ENCODE results near the gene DNM1.

DNM1 gene

DNA sequence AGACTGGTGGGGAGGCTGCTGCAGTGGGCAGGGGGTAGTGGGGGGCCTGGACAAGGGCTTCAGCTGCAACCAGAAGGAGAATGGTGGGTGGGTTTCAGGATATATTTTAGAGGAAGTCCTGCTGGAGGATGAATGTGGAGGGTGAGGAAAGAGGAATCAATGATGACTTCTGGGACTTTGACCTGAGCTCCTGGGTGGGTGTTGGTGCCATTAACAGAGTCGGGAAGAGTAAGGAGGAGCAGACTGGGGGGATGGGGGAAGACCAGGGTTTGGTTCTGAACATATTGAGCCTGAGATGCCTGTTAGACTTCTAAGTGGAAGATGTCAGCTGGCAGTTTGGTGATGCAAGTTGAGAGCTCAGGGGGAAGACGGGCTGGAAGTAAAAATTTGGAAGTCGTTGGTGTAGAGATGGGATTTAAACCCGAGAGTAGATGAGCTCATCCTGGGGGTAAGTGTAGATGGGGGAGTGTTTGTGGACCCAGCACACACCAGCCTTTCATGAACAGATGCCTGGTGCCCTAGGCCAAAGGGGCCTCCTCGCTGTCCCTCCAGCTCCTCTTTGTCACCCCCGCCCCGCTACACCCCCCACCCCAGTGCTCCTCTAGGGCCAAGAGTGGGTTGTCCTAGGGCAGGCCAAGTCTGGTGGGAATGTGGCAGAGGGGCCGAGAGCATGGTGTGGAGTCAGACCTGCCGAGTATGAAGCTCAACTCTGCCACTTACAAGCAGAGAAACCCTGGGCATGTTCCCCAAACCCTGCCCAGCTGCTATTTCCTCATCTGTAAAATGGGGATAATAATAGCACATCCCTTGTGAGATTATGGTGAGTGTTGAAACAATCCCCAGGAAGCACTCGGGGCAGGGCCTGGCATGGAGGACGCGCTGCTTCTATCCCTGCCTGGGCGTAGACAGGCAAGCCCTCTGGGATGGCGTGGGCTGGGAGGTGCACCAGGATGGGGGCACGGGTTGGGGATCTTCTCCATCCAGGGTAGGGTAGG is 4.0 kb downstream of the DNM1 start:
- Histone ChIP-seq H3K27me3 (ENCODE audit: insufficient read depth, poor library complexity, severe bottlenecking) (no peaks in the 10 kb centered on the region), H3K4me3 (replicated peaks; ENCODE audit: insufficient read depth, low read length) (no peak overlapping the region), H3K27ac (replicated peaks) (no peak overlapping the region)
- no peak for TF ChIP-seq SPI1 (IDR thresholded peaks at IDR 0.05; ENCODE audit: borderline replicate concordance, low read depth)
- no peak for TF ChIP-seq POLR2AphosphoS5 (IDR thresholded peaks at IDR 0.05; ENCODE audit: low read depth)
- no peak for TF ChIP-seq REST (IDR thresholded peaks at IDR 0.05; ENCODE audit: insufficient replicate concordance, low read depth)
- no peak for TF ChIP-seq GABPA (IDR thresholded peaks at IDR 0.05; ENCODE audit: low read depth)
- TF ChIP-seq, protein P1, sequence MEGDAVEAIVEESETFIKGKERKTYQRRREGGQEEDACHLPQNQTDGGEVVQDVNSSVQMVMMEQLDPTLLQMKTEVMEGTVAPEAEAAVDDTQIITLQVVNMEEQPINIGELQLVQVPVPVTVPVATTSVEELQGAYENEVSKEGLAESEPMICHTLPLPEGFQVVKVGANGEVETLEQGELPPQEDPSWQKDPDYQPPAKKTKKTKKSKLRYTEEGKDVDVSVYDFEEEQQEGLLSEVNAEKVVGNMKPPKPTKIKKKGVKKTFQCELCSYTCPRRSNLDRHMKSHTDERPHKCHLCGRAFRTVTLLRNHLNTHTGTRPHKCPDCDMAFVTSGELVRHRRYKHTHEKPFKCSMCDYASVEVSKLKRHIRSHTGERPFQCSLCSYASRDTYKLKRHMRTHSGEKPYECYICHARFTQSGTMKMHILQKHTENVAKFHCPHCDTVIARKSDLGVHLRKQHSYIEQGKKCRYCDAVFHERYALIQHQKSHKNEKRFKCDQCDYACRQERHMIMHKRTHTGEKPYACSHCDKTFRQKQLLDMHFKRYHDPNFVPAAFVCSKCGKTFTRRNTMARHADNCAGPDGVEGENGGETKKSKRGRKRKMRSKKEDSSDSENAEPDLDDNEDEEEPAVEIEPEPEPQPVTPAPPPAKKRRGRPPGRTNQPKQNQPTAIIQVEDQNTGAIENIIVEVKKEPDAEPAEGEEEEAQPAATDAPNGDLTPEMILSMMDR (IDR thresholded peaks at IDR 0.05; ENCODE audit: insufficient read depth, low read length), result no peak
- no peak for DNase-seq (ENCODE audit: low read depth in 1 of 2, low spot score in 1 of 2)

DNA sequence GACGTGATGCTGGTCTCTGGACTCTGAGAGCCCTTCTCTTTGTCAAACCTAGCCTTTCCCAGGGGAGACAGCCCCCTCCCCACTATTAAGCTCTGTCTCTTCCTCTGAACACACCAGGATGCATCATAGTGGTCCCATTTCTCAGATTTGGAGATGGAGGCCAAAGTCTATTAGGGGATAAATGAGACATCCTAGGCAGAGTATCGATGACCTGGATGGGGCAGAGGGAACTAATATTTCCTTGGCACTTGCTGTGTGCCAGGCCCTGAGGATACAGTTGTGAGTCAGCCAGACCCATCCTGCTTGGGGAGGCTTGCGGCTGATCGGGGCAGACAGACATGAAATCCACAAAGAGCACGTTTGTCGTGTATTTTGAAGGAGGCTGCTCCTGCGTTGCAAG is 5.2 kb downstream of the DNM1 start:
- Histone ChIP-seq H3K4me3 (replicated peaks; ENCODE audit: insufficient read depth, low read length) (no peak overlapping the region), H3K27me3 (ENCODE audit: insufficient read depth, poor library complexity, severe bottlenecking) (no peaks in the 10 kb centered on the region), H3K27ac (replicated peaks) (no peak overlapping the region)
- no peak for DNase-seq (ENCODE audit: low read depth in 1 of 2, low spot score in 1 of 2)
- TF ChIP-seq SPI1 (IDR thresholded peaks at IDR 0.05; ENCODE audit: borderline replicate concordance, low read depth) (no peak), POLR2AphosphoS5 (IDR thresholded peaks at IDR 0.05; ENCODE audit: low read depth) (no peak), REST (IDR thresholded peaks at IDR 0.05; ENCODE audit: insufficient replicate concordance, low read depth) (no peak), GABPA (IDR thresholded peaks at IDR 0.05; ENCODE audit: low read depth) (no peak)
- TF ChIP-seq, protein P1 (IDR thresholded peaks at IDR 0.05; ENCODE audit: insufficient read depth, low read length), result no peak

GRCh38 chr9:128208946-128209669 is 5.9 kb downstream of the DNM1 start:
- no peaks in the 10 kb centered on the region for H3K27me3 ChIP-seq (ENCODE audit: insufficient read depth, poor library complexity, severe bottlenecking)
- H3K27ac ChIP-seq (replicated peaks), result no peak overlapping the region
- DNase-seq (ENCODE audit: low read depth in 1 of 2, low spot score in 1 of 2), result no peak
- H3K4me3 ChIP-seq (replicated peaks; ENCODE audit: insufficient read depth, low read length), result no peak overlapping the region
- TF ChIP-seq REST (IDR thresholded peaks at IDR 0.05; ENCODE audit: insufficient replicate concordance, low read depth), result no peak
- TF ChIP-seq GABPA (IDR thresholded peaks at IDR 0.05; ENCODE audit: low read depth), result no peak
- TF ChIP-seq, protein P1 (IDR thresholded peaks at IDR 0.05; ENCODE audit: insufficient read depth, low read length), result no peak
- no peak for TF ChIP-seq SPI1 (IDR thresholded peaks at IDR 0.05; ENCODE audit: borderline replicate concordance, low read depth)
- TF ChIP-seq POLR2AphosphoS5 (IDR thresholded peaks at IDR 0.05; ENCODE audit: low read depth), result no peak
